GM19193 (cell line): ENCODE results near the gene CCDC116.

Source experiments
- POLR2A ChIP-seq: IDR thresholded peaks from 4 replicates; pipeline ENCODE4 v1.6.1; 2011; ENCODE audit not compliant: insufficient read depth, insufficient read length; ENCODE audit errors: extremely low read depth

The CCDC116 gene

GRCh38 chr22:21652547-21653545 is 20.3 kb downstream of the CCDC116 start:
- TF ChIP-seq POLR2A = no peak

DNA sequence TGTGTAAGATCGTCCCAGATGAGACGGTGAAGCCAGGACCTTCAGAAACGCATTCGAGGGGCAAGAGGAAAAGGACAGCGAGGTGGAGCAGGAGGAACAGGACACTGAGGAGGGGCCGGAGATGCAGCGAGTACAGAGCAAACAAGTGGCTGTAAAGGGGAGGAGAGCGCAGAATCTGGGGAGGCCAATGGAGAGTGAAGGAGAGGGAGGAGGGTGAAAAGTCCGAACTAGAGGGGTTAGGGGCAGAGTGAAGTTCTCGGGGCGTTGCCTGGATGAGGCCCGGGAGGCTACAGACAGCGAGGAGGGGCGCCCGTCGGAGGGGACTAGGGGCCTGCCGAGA is 24.4 kb downstream of the CCDC116 start:
- no peak for TF ChIP-seq POLR2A

DNA sequence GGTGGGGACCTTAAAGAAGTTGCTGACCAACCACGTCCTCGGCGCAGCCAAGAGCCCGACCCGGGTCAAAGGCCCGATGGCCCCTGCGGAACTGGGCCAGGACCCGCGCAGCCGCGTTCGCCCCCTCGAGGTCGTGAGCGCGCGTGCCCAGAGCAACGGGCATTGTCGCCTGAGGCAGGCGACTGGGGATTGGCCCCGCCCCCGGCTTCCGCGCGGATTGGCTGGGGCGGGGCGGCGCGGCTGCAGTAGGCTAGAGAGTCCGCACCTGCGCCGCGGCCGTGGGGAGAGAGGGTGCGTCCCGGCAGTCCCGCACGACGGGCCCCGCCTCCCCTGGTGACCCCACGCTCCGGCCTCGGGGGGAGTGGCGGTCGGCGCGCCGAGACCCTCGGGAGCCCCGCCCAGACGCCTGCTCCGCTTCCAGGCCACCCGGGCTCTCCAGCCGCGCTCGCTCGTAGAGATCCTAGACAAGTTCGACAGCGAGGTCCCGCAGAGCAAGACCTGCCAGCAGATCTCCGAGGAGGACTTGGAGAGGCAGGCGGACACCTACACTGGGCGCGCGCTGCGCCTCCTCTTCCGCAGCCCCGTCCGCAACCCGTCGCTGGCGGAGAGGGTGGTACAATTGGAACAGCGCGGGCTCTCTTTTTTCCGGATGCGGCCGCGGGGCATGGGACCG is 24.9 kb downstream of the CCDC116 start:
- peak; percentile 50 for TF ChIP-seq POLR2A

DNA sequence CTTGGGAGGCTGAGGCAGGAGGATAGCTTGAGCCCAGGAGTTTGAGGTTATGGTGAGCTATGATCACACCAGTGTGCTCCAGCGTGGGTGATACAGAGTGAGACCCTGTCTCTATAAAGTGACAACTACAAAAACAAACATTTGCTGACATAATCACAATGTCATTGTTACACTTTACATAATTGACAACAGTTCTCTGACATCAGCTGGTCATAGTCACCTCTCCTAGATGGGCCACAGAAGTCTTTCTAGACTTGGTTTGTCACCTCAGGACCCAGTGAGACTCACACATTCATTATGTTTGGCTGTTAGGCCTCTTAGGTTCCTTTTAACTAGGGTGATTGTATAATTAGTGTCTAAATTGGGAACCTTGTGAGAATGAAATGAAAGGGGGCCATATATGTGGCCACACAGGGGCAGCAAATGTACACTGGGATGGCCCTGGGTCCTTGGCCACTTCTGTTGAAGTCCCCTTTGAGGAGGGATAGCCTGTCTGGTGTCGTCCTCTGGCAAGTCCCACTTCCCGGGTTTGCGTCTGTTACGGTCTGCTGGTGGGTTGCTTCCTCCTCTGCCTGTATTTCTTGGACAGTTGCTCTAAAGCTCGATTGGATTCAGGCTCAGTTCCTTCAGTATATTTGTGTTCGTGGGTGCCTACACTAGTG is 27.4 kb downstream of the CCDC116 start:
- no peak for TF ChIP-seq POLR2A

- no peak for TF ChIP-seq POLR2A
These were observed 28.3 kb downstream of the CCDC116 start for GRCh38 chr22:21660904-21661303.

DNA sequence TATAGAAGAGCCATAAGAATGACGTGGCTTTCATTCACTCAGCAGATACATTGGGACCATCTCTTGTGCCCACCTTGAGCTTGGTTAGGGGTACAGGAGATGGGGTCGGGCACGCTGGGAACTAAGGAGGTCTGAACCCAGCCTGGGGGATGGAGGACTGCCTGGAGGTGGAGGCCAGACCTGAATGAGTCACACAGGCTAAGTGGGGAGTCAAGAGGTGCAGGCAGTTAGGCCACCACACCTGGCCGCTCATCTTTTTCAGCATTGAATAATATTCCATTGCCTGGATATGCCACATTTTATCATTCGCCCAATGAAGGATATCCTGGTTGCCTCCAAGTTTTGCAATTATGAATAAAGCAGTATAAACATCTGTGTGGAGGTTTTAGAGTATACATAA is 29.4 kb downstream of the CCDC116 start:
- no peak for TF ChIP-seq POLR2A

- TF ChIP-seq POLR2A = no peak
These were observed 31.2 kb downstream of the CCDC116 start for GRCh38 chr22:21663738-21664137.

GRCh38 chr22:21665047-21665851 is 32.7 kb downstream of the CCDC116 start:
- TF ChIP-seq POLR2A = no peak

GRCh38 chr22:21666786-21667185 is 34.2 kb downstream of the CCDC116 start:
- no peak for TF ChIP-seq POLR2A

DNA sequence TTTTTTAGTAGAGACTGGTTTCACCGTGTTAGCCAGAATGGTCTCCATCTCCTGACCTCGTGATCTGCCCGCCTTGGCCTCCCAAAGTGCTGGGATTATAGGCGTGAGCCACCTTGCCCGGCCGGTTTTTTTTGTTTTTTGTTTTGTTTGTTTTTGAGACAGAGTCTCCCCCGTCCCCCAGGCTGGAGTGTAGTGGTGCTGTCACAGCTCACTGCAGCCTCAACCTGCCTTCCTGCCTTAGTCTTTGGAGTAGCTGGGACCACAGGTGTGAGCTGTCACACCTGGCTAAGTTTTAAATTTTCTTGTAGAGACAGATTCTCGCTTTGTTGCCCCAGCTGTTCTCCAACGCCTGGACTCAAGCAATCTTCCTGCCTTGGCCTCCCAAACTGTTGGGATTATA is 36.5 kb downstream of the CCDC116 start:
- TF ChIP-seq POLR2A = no peak

- TF ChIP-seq POLR2A = no peak
These were observed 39.6 kb downstream of the CCDC116 start for GRCh38 chr22:21672107-21672629.

- TF ChIP-seq POLR2A = no peak
These were observed 41.2 kb downstream of the CCDC116 start for GRCh38 chr22:21673534-21674321.

- no peak for TF ChIP-seq POLR2A
These were observed 42.2 kb downstream of the CCDC116 start for GRCh38 chr22:21674638-21675245.
